PC-3 (cell line): Measurements from ENCODE around the gene RNU6-1. TPM values are rescaled to one million over a fixed set of nuclear protein-coding genes. Genes with fewer than 3 reads are reported as not detected.

Source experiments
- ATAC-seq: fragments of 200-7000 bp; cut with Tn5 transposase; 2 replicates; pipeline ENCODE4 v1.9.1; 2020; ENCODE audit warnings: mild to moderate bottlenecking, moderate library complexity
- BruUV-seq: library from RNA; stranded (reverse); fragments of 400-500 nt; replicated peaks from 2 replicates; lab custom pipeline; 2021; lab: Mats Ljungman, UMichigan
- CTCF ChIA-PET: fragments of 300-600 bp; sonication (Branson Sonifier 250); formaldehyde crosslinking; loops from one replicate; lab custom pipeline; 2022; ENCODE audit warnings: antibody characterized with exemption; lab: Charles Lee
- POLR2A ChIA-PET: fragments of 300-600 bp; sonication (Branson Sonifier 250); formaldehyde crosslinking; loops from one replicate; lab custom pipeline; 2022; ENCODE audit warnings: antibody characterized with exemption; ENCODE audit not compliant: unreplicated experiment; lab: Charles Lee
- DNase-seq: peaks from one replicate; pipeline ENCODE4 v3.0.0-alpha.2; 2015
- H2AFZ ChIP-seq: fragments of 300-600 bp; sonication (generic); 2 replicates; pipeline ENCODE4 v1.6.0; 2016; ENCODE audit warnings: antibody characterized with exemption, low read length
- H3F3A ChIP-seq: fragments of 300-600 bp; sonication (generic); one replicate; pipeline ENCODE4 v1.6.0; 2017; ENCODE audit warnings: antibody characterized with exemption, low read length, control low read depth, mild to moderate bottlenecking; ENCODE audit not compliant: unreplicated experiment
- H3K27ac ChIP-seq: fragments of 300-600 bp; sonication (generic); 2 replicates; pipeline ENCODE4 v1.5.1; 2016; ENCODE audit warnings: mild to moderate bottlenecking, low read length
- H3K27me3 ChIP-seq: fragments of 300-600 bp; sonication (generic); 2 replicates; pipeline ENCODE4 v1.6.1; 2016; ENCODE audit warnings: low read length, mixed read lengths
- H3K36me3 ChIP-seq: fragments of 300-600 bp; sonication (generic); 2 replicates; pipeline ENCODE4 v1.6.1; 2016; ENCODE audit warnings: low read depth, mixed run types, low read length, mixed read lengths
- H3K4me1 ChIP-seq: fragments of 300-600 bp; sonication (generic); 2 replicates; pipeline ENCODE4 v1.5.1; 2016; ENCODE audit warnings: low read length; ENCODE audit not compliant: insufficient read depth
- H3K4me2 ChIP-seq: fragments of 300-600 bp; sonication (generic); 2 replicates; pipeline ENCODE4 v1.6.0; 2016; ENCODE audit warnings: low read length
- H3K4me3 ChIP-seq: fragments of 300-600 bp; sonication (generic); 2 replicates; pipeline ENCODE4 v1.5.1; 2016; ENCODE audit warnings: mild to moderate bottlenecking, low read length, mixed read lengths
- H3K79me2 ChIP-seq: fragments of 300-600 bp; sonication (generic); 2 replicates; pipeline ENCODE4 v1.6.1; 2017; ENCODE audit warnings: low read length, mixed read lengths
- H3K9ac ChIP-seq: fragments of 300-600 bp; sonication (generic); 2 replicates; pipeline ENCODE4 v1.6.0; 2016; ENCODE audit warnings: mild to moderate bottlenecking, low read length
- H3K9me2 ChIP-seq: fragments of 300-600 bp; sonication (generic); replicated peaks from 2 replicates; pipeline ENCODE4 v1.6.1; 2016; ENCODE audit warnings: mixed run types, low read length, mixed read lengths
- H3K9me3 ChIP-seq: fragments of 300-600 bp; sonication (generic); 2 replicates; pipeline ENCODE4 v1.6.1; 2016; ENCODE audit warnings: low read length, mixed read lengths
- H4K20me1 ChIP-seq: fragments of 300-600 bp; sonication (generic); 2 replicates; pipeline ENCODE4 v1.6.1; 2016; ENCODE audit warnings: low read length, mixed read lengths
- EZH2 ChIP-seq: fragments of 300-600 bp; sonication (generic); IDR thresholded peaks from one replicate; pipeline ENCODE4 v1.6.1; 2017; ENCODE audit warnings: antibody characterized with exemption, mild to moderate bottlenecking, low read length; ENCODE audit not compliant: unreplicated experiment
- EZH2phosphoT487 ChIP-seq: fragments of 300-600 bp; sonication (generic); IDR thresholded peaks from 2 replicates; pipeline ENCODE4 v1.6.1; 2018; ENCODE audit warnings: mild to moderate bottlenecking, antibody characterized with exemption, low read length, borderline replicate concordance
- intact Hi-C: fragments of 100-400 bp; cut with micrococcal nuclease; formaldehyde crosslinking; loops from 2 replicates; pipeline ENCODE4 v1.9.0; 2023
- total RNA-seq: library from RNA; depleted of rRNA; stranded (reverse); fragments of >200 nt; gene quantifications from 2 replicates; pipeline ENCODE4 v1.2.3, GENCODE V29; 2014
- TF ChIP-seq, protein P1 (sequence below): fragments of 300-600 bp; sonication (generic); conservative IDR thresholded peaks from 2 replicates; pipeline ENCODE4 v1.5.1; 2017; ENCODE audit warnings: antibody characterized with exemption, low read depth, mild to moderate bottlenecking, low read length

RNU6-1 gene
- total RNA-seq, 1 experiment from 2014 or later = not detected

DNA sequence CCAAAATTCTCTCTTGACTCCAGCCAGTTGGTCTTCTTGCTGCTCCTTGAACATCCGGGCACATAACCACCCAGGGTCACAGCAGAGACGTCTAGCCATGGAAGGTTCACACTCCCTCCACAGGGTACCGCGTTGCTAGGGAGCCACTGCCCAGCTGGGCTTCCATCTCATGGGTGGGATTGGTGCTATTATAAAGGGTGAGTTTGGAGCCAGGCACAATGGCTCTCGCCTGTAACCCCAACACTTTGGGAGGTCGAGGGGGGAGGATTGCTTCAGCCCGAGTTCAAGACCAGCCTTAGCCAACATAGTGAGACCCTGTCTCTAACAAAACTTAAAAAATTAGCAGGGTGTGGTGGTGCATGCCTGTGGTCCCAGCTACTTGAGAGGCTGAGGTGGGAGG lies 32.0 kb downstream of the RNU6-1 start:
- no peaks in the 10 kb centered on the region for H3K9me3 ChIP-seq
- H3K4me3 ChIP-seq = no peak overlapping the region
- H3K9ac ChIP-seq = no peak overlapping the region
- TF ChIP-seq, protein P1, sequence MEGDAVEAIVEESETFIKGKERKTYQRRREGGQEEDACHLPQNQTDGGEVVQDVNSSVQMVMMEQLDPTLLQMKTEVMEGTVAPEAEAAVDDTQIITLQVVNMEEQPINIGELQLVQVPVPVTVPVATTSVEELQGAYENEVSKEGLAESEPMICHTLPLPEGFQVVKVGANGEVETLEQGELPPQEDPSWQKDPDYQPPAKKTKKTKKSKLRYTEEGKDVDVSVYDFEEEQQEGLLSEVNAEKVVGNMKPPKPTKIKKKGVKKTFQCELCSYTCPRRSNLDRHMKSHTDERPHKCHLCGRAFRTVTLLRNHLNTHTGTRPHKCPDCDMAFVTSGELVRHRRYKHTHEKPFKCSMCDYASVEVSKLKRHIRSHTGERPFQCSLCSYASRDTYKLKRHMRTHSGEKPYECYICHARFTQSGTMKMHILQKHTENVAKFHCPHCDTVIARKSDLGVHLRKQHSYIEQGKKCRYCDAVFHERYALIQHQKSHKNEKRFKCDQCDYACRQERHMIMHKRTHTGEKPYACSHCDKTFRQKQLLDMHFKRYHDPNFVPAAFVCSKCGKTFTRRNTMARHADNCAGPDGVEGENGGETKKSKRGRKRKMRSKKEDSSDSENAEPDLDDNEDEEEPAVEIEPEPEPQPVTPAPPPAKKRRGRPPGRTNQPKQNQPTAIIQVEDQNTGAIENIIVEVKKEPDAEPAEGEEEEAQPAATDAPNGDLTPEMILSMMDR = no peak
- TF ChIP-seq EZH2phosphoT487 = no peak
- no peak for TF ChIP-seq EZH2
- H3F3A ChIP-seq = no peaks in the 10 kb centered on the region
- H4K20me1 ChIP-seq = no peaks in the 10 kb centered on the region
- H3K4me2 ChIP-seq = no peak overlapping the region
- no peak for ATAC-seq
- intact Hi-C loops = no loop called here
- no peaks in the 10 kb centered on the region for H3K36me3 ChIP-seq
- H3K27ac ChIP-seq = no peak overlapping the region
- no peaks in the 10 kb centered on the region for H3K4me1 ChIP-seq
- no peak overlapping the region for H2AFZ ChIP-seq
- no peaks in the 10 kb centered on the region for H3K27me3 ChIP-seq
- DNase-seq = no peak
- ChIA-PET CTCF (no interaction called here), POLR2A (no interaction called here)
- no peaks in the 10 kb centered on the region for H3K79me2 ChIP-seq
- H3K9me2 ChIP-seq = no peaks in the 10 kb centered on the region
- no TSS peak for BruUV-seq

- CTCF ChIA-PET = no interaction called here
- no peaks in the 10 kb centered on the region for H3K9me3 ChIP-seq
- intact Hi-C loops = no loop called here
- no peak overlapping the region for H3K4me3 ChIP-seq
- H3K79me2 ChIP-seq = no peaks in the 10 kb centered on the region
- no peaks in the 10 kb centered on the region for H3K4me1 ChIP-seq
- TF ChIP-seq, protein P1 = no peak
- TF ChIP-seq EZH2 (no peak), EZH2phosphoT487 (no peak)
- no peak overlapping the region for H2AFZ ChIP-seq
- H4K20me1 ChIP-seq = no peaks in the 10 kb centered on the region
- no peak overlapping the region for H3K9ac ChIP-seq
- no peak overlapping the region for H3K4me2 ChIP-seq
- no peaks in the 10 kb centered on the region for H3K36me3 ChIP-seq
- DNase-seq (no peak), ATAC-seq (no peak)
- POLR2A ChIA-PET = no interaction called here
- BruUV-seq = no TSS peak
- H3K27me3 ChIP-seq = no peaks in the 10 kb centered on the region
- H3F3A ChIP-seq = no peaks in the 10 kb centered on the region
- no peaks in the 10 kb centered on the region for H3K9me2 ChIP-seq
- no peak overlapping the region for H3K27ac ChIP-seq
Measured at GRCh38 chr15:67807141-67807540, 32.7 kb downstream of the RNU6-1 start.

- TF ChIP-seq, protein P1 = no peak
- TF ChIP-seq EZH2phosphoT487 (no peak), EZH2 (no peak)
- H3K9me2 ChIP-seq = no peaks in the 10 kb centered on the region
- no peaks in the 10 kb centered on the region for H3K36me3 ChIP-seq
- H3F3A ChIP-seq = no peaks in the 10 kb centered on the region
- ChIA-PET POLR2A (no interaction called here), CTCF (no interaction called here)
- intact Hi-C loops = no loop called here
- no peaks in the 10 kb centered on the region for H3K9me3 ChIP-seq
- H3K4me1 ChIP-seq = no peaks in the 10 kb centered on the region
- DNase-seq (no peak), ATAC-seq (no peak)
- H3K27ac ChIP-seq = no peak overlapping the region
- no peaks in the 10 kb centered on the region for H3K79me2 ChIP-seq
- H3K27me3 ChIP-seq = no peaks in the 10 kb centered on the region
- H4K20me1 ChIP-seq = no peaks in the 10 kb centered on the region
- no peak overlapping the region for H3K4me3 ChIP-seq
- BruUV-seq = no TSS peak
- no peak overlapping the region for H3K4me2 ChIP-seq
- no peak overlapping the region for H3K9ac ChIP-seq
- H2AFZ ChIP-seq = no peak overlapping the region
Measured at GRCh38 chr15:67806536-67806935, 33.3 kb downstream of the RNU6-1 start.
